Measurements from ENCODE around the gene NPAS3.

GRCh38 chr14:33218026-33218425, 279.3 kb downstream of the NPAS3 start:
- TF ChIP-seq POLR2A (IDR thresholded peaks at IDR 0.05) (no peak), CTCF (IDR thresholded peaks at IDR 0.05) (no peak)
